HG03432 (cell line): Measurements from ENCODE around the gene PLCB2.
A peak's percentile ranks its signal among the peaks of the same experiment; 100 is the strongest.

Experiments
- ATAC-seq: cut with Tn5 transposase; IDR thresholded peaks from one replicate; pipeline ENCODE4 v1.9.1; 2021; ENCODE audit warnings: mild to moderate bottlenecking, moderate library complexity; ENCODE audit not compliant: unreplicated experiment

The PLCB2 gene

DNA sequence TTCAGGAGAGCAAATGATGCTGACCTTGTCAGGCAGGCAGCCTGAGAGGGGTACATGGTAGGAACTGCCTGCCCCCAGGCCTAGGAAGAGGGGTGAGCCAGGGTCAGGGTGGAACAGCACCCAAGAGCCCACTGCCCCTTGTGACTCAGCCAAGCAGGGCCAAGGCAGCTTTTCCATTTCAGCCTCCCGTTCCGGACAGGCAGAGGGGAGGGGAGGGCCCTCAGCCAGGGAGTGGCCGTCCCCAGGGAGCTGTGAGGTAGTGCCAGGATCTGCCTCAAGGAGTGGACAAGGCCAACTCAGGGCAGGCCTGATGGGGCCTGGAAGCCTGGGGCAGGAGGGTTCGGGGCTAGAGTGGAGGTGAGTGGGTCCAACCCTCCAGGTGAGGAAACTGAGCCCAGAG, 19.8 kb downstream of the PLCB2 start:
- ATAC-seq, result no peak

DNA sequence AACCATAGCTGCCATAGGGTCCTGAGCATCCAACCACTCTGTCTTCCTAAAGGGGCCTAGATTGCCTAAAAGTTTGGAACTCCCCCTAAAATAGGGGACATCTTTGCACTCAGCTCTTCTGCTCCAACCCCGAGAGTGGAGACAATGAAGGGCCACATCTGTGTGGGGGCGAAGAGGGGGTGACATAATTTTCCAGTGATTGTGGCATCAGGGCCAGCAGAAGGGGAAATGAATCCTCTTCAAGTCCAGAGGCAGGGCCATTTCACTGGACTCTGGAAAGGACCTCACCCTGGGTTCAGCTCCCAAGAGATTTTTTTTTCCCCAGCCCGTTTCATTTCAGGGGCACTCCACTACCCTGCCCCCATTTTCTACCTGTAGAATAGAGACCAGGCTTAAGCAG, 20.2 kb downstream of the PLCB2 start:
- ATAC-seq, result no peak

DNA sequence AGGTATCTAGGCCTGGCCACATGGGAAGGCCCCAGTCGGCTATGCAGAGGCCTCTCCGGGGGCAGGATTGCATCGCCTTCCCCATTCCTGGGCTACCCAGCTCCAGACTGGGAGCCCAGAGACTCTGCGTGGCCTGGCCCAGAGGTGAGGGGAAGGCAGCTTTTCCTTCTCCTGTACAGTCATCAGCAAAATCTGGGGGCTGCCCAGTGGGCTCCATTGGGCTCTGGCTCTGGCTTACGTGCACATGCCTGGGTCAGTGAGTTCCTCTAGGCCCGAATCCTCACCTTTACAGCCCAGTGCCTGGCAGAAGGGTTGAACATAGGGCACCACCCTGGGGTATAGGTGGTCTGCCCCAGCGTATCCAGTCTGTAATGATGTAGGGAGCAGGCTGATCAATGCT, 20.9 kb downstream of the PLCB2 start:
- no peak for ATAC-seq

DNA sequence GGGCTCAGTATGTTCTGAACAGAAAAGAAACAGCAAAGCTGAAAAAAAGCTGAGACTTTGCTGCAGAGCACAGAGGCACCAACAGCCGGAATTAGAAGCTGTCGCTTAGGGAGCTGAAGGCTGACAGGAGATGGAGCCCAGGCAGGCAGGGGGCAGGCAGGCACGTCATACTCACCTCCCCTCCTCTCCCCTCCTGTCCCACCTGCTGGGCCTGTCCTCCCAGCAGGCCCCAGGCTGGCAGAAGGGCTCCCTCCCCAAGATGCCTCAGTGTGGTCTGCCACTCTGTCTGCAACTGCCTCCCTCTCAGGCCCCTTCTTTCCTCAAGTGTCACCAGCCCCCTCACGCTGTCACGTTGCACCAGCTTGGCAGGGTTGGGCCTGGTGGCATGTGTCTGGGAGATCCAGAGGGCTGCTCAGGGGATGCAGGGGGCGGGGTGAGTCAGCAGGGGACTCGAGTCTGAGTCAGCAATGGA, 21.6 kb downstream of the PLCB2 start:
- ATAC-seq, result no peak

GRCh38 chr15:40285554-40286011, 22.2 kb downstream of the PLCB2 start:
- ATAC-seq, result no peak

DNA sequence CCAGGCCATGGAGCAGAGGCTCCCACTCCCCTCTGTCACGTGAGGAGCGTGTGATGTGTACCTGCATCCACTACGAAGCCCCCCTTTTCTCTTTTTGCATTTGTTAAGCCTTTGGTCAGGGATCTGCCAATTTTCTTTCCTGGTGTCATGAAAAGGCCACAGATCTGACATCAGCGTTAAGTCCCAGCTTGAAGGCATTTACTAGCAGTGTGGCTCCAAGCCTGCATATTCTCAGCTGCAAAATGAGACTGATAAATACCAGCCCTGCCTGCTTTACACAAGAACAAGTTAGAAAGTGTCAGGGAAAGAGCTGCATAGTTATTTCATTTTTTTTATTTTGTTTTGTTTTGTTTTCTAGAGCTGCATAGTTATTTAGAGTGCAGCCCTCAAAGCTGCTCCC, 22.6 kb downstream of the PLCB2 start:
- ATAC-seq, result no peak

GRCh38 chr15:40283615-40284300, 24.0 kb downstream of the PLCB2 start:
- ATAC-seq, result no peak

GRCh38 chr15:40282869-40283614, 24.7 kb downstream of the PLCB2 start, which contains the start of gene ANKRD63:
Gene ANKRD63 (minus strand): TSS chr15:40283064. CDS start chr15:40282586, 478 bp downstream.
- peak; percentile 45 for ATAC-seq

DNA sequence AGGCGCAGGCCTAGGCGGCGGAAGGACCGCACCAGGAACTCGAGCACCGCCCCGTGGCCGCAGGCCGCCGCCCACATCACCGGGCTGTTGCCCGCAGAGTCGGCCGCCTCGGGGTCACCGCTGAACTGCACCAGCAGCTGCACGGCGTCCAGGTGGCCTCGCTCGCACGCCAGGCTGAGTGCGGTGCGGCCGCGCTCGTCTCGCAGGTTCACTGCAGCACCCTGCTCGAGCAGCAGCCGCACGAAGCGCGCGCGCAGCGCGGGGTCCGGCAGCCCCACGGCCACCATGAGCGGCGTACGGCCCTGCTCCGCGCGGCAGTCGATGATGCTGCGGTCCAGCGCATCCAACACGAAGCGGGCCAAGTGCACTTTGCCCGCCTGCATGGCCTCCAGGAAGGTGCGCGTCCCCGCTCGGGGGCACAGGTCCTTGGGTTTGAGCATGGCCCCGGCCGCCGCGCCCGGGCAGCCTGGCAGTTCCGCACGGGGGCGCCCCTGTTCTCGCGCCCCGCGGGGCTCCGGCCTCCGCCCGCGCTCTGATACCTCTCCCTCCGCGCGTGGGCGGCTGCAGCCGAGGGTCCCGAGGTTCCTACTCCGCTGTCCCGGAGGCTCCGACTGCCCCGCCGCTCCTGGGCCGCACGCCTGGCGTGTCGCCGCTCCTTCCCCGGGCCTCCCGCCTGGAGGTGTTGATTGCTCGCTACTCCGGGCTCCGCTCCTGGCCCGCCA, 25.4 kb downstream of the PLCB2 start:
- peak; percentile 53 for ATAC-seq

GRCh38 chr15:40281801-40282146, 26.0 kb downstream of the PLCB2 start:
- ATAC-seq, result no peak

DNA sequence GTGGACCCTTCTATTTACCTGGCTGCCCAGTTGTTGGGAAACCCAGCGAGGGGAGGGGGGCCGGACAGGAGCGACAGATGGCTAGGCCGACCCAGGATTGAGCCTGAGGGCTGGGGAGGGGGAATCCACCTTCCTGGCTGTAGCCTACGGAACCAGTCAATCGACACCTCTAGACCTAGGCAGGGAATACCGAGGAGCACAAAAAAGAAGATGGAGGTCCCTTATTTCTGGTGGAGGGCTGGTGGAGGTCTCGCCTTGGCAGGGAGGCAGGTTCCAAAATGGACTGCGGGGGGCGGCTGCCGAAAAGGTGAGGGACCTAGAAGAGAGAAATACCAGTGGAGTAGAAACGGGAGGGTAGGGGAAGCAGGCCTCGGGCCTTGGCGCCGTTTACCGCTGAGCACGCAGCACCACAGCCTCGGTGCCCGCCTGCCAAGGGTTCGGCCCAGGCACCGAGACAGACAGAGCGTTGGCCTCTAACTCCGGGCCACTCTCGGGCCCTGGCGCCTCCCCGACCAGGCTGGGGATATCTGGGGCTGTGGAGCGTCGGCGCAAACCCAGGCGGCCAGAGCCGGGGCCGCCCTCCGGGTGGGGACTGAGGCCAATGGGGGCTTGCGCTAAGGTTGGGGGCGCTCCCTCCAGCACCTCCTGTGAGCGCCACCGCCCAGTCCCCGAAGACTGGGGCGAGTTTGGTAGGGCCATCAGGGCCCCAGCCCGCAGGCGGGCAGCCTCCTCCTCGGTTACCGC, 26.5 kb downstream of the PLCB2 start:
- no peak for ATAC-seq

DNA sequence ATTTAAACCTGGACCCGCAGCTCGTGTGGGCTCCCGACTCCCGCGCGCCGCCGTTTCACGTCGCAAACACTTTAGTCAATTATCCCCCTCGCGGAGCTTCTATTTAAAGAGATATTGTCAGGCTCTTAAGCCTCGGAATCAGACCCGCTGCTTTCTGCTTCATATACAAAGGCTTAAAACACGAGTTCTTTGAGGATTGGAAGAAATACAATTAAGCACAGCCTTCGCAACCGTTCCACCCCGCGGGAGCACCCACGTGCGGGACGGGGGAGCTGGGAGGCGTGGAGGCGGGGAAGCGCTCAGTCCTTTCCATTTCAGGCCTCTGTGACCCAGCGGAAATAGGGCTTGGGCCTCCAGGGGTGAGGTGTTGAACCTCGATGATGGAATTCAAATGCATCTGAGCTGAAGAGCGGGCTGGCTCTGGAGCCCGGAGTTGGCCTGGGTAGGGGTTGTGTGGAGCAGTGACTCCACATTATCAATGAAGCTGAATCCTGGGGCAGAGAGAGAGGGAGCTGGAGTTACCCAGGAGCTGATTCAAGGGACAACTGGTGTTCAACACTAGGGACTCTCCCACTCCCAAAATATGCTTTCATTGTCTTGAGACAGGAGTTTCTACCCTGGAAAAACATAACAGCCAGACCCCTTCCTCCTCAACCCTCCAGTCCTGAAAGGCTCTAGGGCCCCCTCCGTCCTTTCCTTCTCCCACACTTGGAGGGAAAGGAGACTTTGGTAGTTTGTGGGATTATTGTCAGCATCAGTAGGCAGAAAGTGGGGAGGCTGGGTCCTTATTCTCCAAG, 27.3 kb downstream of the PLCB2 start:
- no peak for ATAC-seq

DNA sequence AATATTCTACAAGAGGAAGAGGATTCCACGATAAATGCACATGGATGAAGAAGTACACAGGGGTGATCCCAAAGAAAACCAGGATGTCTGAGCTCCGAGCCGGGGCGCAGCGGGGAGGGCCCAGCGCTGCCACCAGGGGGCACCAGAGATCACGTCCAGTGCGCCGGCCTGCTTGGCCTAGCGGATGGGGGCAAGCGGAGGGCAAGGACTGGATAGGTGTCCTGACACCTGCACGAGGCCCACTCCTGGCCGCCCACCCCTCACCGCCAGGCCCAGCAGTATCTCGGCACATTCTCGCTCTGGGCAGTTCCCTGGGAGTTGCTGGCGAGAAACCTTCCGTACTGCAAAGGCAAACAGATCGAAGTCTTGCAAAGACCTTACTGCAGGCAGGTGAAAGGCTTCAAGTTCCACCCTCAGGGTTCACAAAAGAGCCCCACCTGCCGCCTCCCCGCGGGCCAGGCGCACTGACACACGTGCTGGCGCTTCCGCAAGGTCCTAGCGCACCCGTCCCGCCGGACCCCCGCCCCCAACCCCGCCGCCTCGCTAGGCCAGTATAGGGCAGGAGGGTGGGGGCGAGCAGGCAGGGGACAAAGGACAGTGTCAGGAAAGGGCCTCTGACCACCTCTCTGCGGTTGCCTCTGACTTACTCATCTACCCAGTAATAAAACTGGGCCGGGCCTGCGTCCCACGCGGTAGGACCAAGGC, 28.1 kb downstream of the PLCB2 start:
- ATAC-seq, result no peak

DNA sequence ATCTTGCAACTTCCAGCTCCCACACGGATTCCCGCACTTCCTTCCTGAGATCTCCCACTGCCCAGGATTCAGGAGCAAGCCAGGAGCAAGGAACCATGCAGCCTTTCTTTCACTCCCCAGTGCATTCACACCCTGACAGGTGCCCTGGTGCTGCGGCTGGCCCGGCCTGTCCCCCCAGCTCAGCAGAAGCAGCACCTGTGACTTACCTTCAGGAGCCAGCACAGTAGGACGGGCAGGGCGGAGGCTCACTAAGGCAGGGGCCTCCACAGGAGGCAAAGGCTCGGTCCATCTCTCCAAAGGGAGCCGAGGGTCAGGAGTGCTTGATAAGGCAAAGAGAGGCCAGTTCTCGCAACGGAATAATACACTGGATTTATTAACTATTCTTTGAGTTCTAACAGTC, 29.7 kb downstream of the PLCB2 start:
- ATAC-seq, result no peak

DNA sequence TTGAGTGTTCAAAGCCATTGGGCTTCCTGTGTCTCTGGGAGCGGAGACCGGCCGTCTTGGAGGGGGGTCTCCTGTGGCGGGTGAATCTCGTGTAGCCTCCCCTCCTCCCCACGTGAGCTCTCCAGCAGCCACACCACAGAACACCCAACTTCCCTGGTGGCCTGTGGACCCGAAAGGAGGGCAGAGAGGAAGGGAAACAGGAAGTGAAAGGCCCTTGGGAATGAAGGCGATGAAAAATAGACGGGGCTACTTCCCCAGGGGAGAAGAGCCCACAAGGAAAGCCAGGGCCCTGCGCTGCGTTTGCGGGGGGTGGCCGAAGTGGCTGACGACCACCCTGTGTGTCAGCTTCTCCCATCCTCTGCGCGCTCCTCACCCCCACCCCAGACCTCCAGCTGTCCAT, 30.3 kb downstream of the PLCB2 start:
- ATAC-seq, result no peak

DNA sequence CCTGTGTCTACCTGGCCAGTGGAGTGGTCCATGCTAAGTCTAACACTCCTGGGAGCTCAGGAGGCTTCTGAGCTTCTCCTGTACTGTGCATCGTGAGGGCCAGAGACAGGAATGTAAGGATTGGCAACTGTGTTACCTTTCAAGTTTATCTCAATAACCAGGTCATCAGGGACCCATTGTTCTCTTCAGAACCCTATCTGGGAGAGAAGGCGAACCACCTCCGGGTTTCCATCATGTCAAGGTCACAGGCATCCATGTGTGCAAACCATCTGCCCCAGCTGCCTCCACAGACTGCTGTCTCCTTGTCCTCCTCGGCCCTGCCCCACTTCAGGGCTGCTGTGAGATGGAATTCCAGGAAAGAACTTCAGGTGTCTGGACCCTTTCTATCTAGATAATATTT, 30.8 kb downstream of the PLCB2 start:
- ATAC-seq, result no peak

- no peak for ATAC-seq
Measured at GRCh38 chr15:40275954-40276353, 31.8 kb downstream of the PLCB2 start.

- ATAC-seq, result no peak
Measured at GRCh38 chr15:40275523-40275922, 32.2 kb downstream of the PLCB2 start.
